Ecto neural progenitor cell (in vitro differentiated cells): Measurements from ENCODE around the gene NR5A1.

Experiments used
- DNase-seq: peaks from one replicate; pipeline ENCODE4 v3.0.0-alpha.2; 2018; ENCODE audit warnings: low spot score

The NR5A1 gene

GRCh38 chr9:124506931-124507879, at the start of gene NR5A1:
Gene NR5A1 (minus strand): TSS chr9:124507399. CDS start chr9:124503395, 4,004 bp downstream.
- no peak for DNase-seq

- no peak for DNase-seq
Measured at GRCh38 chr9:124555043-124555442, 47.8 kb upstream of the NR5A1 start.

DNA sequence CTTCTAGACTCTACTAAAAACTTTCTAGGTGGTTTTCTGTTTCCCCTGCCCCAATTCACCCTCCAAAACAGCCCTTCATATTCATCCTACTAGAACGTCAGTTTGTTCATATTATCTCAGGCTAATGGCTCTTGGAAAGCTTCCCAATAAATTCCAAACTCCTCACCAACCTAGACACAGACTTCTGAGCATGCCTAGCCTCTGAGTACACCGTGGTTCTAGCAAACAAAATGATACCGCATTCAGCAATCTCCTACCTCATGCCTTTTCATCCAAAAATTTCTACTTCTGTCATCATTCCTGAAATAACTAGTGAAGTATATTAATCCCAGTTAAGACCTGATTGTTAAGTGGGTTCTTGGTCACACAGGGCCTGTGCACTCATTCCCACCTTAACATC, 46.5 kb upstream of the NR5A1 start:
- DNase-seq = no peak

DNA sequence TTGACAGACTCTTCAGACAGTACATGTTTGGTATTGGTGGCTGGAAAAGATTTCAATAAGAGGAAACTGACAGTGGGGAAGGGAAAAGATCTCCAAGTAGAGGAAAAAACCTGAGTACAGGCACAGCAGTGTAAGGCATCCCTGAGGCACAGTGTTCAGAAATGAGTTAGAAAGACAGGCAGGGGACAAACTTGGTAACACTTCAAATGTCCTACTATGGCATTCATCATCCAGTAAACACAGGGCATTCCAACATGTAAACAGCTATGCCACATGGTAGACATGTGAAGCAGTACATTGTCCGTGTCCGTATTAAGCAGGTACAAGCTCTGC, 45.0 kb upstream of the NR5A1 start:
- DNase-seq = no peak

GRCh38 chr9:124551472-124552272, 44.5 kb upstream of the NR5A1 start:
- peak; percentile 75 for DNase-seq

DNA sequence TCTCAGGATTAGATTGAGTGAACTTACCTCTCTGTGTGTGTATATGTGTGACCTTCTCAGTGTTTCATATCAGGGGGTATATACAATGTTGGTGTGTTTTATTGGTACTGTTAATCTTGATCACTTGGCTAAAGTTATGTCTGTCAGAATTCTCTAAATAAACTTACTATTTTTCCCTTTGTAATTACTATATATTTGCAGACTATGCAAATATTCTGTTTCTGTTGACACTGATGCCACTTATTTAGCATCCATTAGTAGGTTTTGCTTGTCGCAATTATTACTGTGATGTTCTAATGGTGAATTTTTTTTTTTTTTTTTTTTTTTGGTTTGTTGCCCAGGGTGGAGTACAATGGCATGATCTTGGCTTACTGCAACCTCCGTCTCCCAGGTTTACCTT, 42.9 kb upstream of the NR5A1 start:
- no peak for DNase-seq

GRCh38 chr9:124549016-124549415, 41.8 kb upstream of the NR5A1 start:
- no peak for DNase-seq

DNA sequence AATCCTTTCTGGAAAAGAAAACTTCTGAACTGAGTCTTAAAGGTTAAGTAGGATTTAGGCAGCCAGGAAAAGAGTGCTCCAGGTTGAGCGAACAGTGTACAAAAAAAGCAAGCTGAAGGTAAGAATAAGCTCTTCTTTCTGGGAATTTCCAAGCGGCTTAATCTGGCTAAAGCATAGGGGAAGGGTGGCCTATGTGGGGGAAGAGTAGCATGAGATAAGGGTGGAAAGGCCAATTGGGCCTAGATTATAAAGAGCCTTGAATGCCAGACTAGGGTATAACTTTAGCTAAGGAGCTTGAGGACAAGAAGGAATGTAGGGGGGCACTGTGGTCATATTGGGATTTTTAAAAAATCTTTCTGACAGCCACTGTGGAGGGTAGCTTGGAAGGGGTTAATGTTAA, 37.3 kb upstream of the NR5A1 start:
- no peak for DNase-seq

DNA sequence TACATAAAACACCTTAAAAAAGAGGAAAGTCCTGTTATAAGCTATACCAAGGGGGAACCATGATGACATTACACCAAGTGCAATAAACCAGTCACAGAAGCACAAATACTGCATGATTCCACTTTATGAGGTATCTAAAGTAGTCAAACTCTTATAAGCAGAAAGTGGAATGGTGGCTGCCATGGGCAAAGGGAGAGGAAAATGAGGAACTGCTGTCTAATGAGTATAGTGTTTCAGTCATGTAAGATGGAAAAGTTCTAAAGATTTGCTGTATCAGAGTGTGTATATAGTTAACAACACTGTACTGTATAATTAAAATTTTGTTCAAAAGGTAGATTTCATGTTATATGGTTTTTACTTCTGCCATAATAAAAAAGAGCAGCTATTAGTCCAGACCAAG, 34.6 kb upstream of the NR5A1 start:
- DNase-seq = no peak

GRCh38 chr9:124537926-124538325, 30.7 kb upstream of the NR5A1 start:
- no peak for DNase-seq

GRCh38 chr9:124535846-124536245, 28.6 kb upstream of the NR5A1 start:
- no peak for DNase-seq

- DNase-seq = no peak
Measured at GRCh38 chr9:124532897-124533296, 25.7 kb upstream of the NR5A1 start.

GRCh38 chr9:124531115-124531514, 23.9 kb upstream of the NR5A1 start:
- DNase-seq = no peak

- DNase-seq = no peak
Measured at GRCh38 chr9:124530246-124530645, 23.0 kb upstream of the NR5A1 start.

GRCh38 chr9:124527781-124528180, 20.6 kb upstream of the NR5A1 start:
- no peak for DNase-seq

DNA sequence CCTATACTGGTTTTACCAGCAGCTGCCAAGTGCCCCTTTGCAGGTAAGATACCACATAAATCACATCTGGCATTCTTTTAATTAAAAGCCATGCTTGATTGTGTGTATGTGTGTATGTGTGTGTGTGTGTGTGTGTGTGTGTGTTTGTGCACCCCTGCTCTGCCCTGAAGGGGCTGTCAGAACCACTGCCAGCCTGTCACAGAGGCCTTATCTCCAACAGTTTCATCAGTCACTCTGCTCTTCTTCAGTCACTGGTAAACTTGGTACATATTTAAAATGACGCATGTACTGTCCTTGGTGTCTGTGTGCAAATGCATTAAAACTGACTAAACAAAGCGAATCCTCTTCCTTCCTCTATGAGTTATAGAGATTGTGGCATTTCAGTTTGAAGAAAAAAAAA, 19.0 kb upstream of the NR5A1 start:
- no peak for DNase-seq

GRCh38 chr9:124522121-124523098, 15.2 kb upstream of the NR5A1 start:
- DNase-seq = no peak

GRCh38 chr9:124521142-124521541, 13.9 kb upstream of the NR5A1 start:
- DNase-seq = no peak

DNA sequence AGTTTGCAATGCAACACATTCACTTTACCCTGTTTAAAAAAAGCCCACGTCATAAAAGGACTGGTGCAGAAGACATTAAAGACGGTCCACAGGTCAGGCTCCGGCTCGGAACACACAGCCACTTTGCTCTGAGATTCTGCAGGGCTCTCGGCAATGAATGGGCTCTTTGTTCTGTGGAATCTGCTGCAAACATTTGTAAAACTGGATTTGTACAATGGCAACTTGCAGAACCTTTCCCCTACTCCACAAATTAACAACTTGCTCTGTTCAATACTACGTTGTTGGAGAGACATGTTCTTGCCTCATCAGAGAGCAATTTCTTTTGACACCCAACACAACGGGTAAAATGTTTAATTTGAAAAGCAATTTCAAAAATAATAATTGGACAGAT, 13.0 kb upstream of the NR5A1 start:
- no peak for DNase-seq

- no peak for DNase-seq
Measured at GRCh38 chr9:124518116-124518515, 10.9 kb upstream of the NR5A1 start.

GRCh38 chr9:124517600-124517999, 10.4 kb upstream of the NR5A1 start:
- no peak for DNase-seq

GRCh38 chr9:124514874-124515273, 7.7 kb upstream of the NR5A1 start:
- DNase-seq = no peak
